ENCODE data around the gene WBP2NL.

Gene WBP2NL

DNA sequence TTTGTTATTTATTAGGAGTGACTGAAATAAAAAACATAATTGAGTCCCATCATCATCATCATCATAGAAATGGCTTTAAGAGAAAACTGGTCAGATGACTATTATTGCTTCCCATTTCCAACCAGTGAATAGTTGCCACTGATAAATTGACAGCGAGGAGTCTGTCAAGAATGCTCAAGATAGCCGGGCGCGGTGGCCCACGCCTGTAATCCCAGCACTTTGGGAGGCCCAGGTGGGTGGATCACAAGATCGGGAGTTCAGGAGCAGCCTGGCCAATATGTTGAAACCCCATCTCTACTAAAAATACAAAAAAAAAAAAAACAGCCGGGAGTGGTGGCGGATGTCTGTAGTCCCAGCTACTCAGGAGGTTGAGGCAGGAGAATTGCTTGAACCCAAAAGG lies 1.9 kb downstream of the WBP2NL start:
- no peaks in the 10 kb centered on the region for H3K36me3 ChIP-seq
- DNase-seq = no peak
- peaks cover 7% of the 10 kb centered on the region for H3K9me3 ChIP-seq
- no peak for TF ChIP-seq CTCF (IDR thresholded peaks at IDR 0.05; ENCODE audit: low read depth, low read length)
- H3K4me3 ChIP-seq (ENCODE audit: low read depth, low read length) = no peak overlapping the region
- no peaks in the 10 kb centered on the region for H3K4me1 ChIP-seq
- no peaks in the 10 kb centered on the region for H3K27me3 ChIP-seq

- Histone ChIP-seq H3K36me3 (no peaks in the 10 kb centered on the region), H3K4me3 (ENCODE audit: low read depth, low read length) (no peak overlapping the region), H3K4me1 (no peaks in the 10 kb centered on the region), H3K27me3 (no peaks in the 10 kb centered on the region), H3K9me3 (peaks cover 7% of the 10 kb centered on the region)
- no peak for TF ChIP-seq CTCF (IDR thresholded peaks at IDR 0.05; ENCODE audit: low read depth, low read length)
- DNase-seq = no peak
Observed at GRCh38 chr22:42001121-42001520, 2.5 kb downstream of the WBP2NL start.

GRCh38 chr22:42001706-42002105 lies 3.1 kb downstream of the WBP2NL start:
- H3K27me3 ChIP-seq = no peaks in the 10 kb centered on the region
- no peak for DNase-seq
- no peak for TF ChIP-seq CTCF (IDR thresholded peaks at IDR 0.05; ENCODE audit: low read depth, low read length)
- H3K4me1 ChIP-seq = no peaks in the 10 kb centered on the region
- H3K9me3 ChIP-seq = peaks cover 7% of the 10 kb centered on the region
- no peaks in the 10 kb centered on the region for H3K36me3 ChIP-seq
- no peak overlapping the region for H3K4me3 ChIP-seq (ENCODE audit: low read depth, low read length)

DNA sequence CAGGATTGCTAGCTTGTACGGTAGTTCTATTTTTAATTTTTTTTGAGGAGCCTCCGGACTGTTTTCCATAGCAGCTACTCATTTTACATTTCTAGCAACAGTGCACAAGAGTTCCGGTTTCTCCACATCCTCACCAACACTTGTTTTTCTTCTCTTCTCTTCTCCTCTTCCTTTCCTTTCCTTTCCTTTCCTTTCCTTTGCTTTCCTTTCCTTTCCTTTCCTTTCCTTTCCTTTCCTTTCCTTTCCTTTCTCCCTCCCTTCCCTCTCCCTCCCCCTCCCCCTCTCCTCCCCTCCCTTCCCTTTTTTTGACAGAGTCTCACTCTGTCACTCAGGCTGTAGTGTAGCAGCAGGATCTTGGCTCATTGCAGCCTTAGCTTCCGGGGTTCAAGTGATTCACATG lies 9.3 kb downstream of the WBP2NL start:
- no peaks in the 10 kb centered on the region for H3K27me3 ChIP-seq
- H3K9me3 ChIP-seq = peaks cover 3% of the 10 kb centered on the region; the same call in 1 of the 2 replicates
- no peaks in the 10 kb centered on the region for H3K36me3 ChIP-seq
- H3K4me1 ChIP-seq = no peaks in the 10 kb centered on the region
- no peak for TF ChIP-seq CTCF (IDR thresholded peaks at IDR 0.05; ENCODE audit: low read depth, low read length)
- DNase-seq = no peak
- H3K4me3 ChIP-seq (ENCODE audit: low read depth, low read length) = no peak overlapping the region

GRCh38 chr22:42010778-42011177 lies 12.2 kb downstream of the WBP2NL start:
- no peak overlapping the region for H3K4me3 ChIP-seq (ENCODE audit: low read depth, low read length)
- H3K27me3 ChIP-seq = peaks cover 5% of the 10 kb centered on the region; the same call in 1 of the 2 replicates
- TF ChIP-seq CTCF (IDR thresholded peaks at IDR 0.05; ENCODE audit: low read depth, low read length) = no peak
- peaks cover 3% of the 10 kb centered on the region; the same call in 1 of the 2 replicates for H3K9me3 ChIP-seq
- H3K4me1 ChIP-seq = no peaks in the 10 kb centered on the region
- DNase-seq = no peak
- no peaks in the 10 kb centered on the region for H3K36me3 ChIP-seq

DNA sequence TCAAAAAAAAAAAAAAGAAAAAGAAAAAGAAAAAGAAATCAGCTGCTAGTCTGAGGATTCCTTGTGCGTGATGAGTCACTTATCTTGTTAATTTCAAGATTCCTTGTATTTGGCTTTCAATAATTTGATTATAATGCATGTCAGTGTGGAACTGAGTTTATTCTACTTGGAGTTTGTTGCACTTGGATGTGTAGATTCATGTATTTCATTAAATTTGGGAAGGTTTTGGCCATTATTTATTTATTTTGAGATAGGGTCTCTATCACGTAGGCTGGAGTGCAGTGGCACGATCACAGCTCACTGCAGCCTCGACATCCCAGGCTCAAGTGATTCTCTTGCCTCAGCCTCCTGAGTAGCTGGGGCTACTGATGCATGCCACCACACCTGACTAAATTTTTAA lies 14.8 kb downstream of the WBP2NL start:
- DNase-seq = no peak
- Histone ChIP-seq H3K4me1 (no peaks in the 10 kb centered on the region), H3K9me3 (peaks cover 3% of the 10 kb centered on the region; the same call in 1 of the 2 replicates), H3K36me3 (no peaks in the 10 kb centered on the region), H3K4me3 (ENCODE audit: low read depth, low read length) (no peak overlapping the region), H3K27me3 (peaks cover 5% of the 10 kb centered on the region; the same call in 1 of the 2 replicates)
- no peak for TF ChIP-seq CTCF (IDR thresholded peaks at IDR 0.05; ENCODE audit: low read depth, low read length)

Data from BE2C (cell line).